Ascending aorta (tissue), 2 donors: Measurements from ENCODE around the gene TBC1D5. TPM values are rescaled to one million over a fixed set of nuclear protein-coding genes. Genes with fewer than 3 reads are reported as not detected.
"Not testable (repeated sequence)": the region's sequence is repeated elsewhere in the genome, so short reads cannot be mapped to it uniquely, and the experiment has no call there.

Source experiments
- DNase-seq, 2 donors: peaks; one replicate each; pipeline ENCODE4 v3.0.0-alpha.2; 2019; ENCODE audit warnings: low spot score in 2 of 2
- H3K27ac ChIP-seq, 2 donors: fragments of 200-600 bp; sonication (generic); one replicate each; pipeline ENCODE4 v1.5.1; 2016 to 2017; ENCODE audit warnings: mild to moderate bottlenecking in 1 of 2
- H3K27me3 ChIP-seq: fragments of 200-600 bp; sonication (generic); one replicate; pipeline ENCODE4 v1.5.1; 2017
- H3K36me3 ChIP-seq, 2 donors: fragments of 200-600 bp; sonication (generic); one replicate each; pipeline ENCODE4 v1.5.1; 2016
- H3K4me1 ChIP-seq, 2 donors: fragments of 200-600 bp; sonication (generic); one replicate each; pipeline ENCODE4 v1.5.1; 2016 to 2017; ENCODE audit warnings: mild to moderate bottlenecking in 1 of 2
- H3K4me3 ChIP-seq, 2 donors: fragments of 200-600 bp; sonication (generic); one replicate each; pipeline ENCODE4 v1.5.1; 2016 to 2017; ENCODE audit warnings: mild to moderate bottlenecking in 1 of 2
- H3K9me3 ChIP-seq, 2 donors: fragments of 200-600 bp; sonication (generic); one replicate each; pipeline ENCODE4 v1.5.1; 2016
- intact Hi-C: fragments of 100-400 bp; cut with DNase I; formaldehyde crosslinking; loops from one replicate; pipeline ENCODE4 v1.15.1; 2023
- total RNA-seq: library from RNA; depleted of rRNA; stranded (reverse); fragments of >200 nt; gene quantifications from one replicate; pipeline ENCODE4 v1.1.0, GENCODE V29; 2016
- TF ChIP-seq, protein P1 (sequence below), 3 experiments: fragments of 200-600 bp in 2 of 3; fragments of 450-650 bp in 1 of 3; sonication (generic) in 2 of 3; IDR thresholded peaks; one replicate each; pipeline ENCODE4 v1.5.1; 2016 to 2019; ENCODE audit warnings: antibody characterized with exemption in 3 of 3, mild to moderate bottlenecking in 1 of 3, moderate library complexity in 1 of 3

TBC1D5 gene
- total RNA-seq, 1 donor from 2014 or later = 43.3 TPM

DNA sequence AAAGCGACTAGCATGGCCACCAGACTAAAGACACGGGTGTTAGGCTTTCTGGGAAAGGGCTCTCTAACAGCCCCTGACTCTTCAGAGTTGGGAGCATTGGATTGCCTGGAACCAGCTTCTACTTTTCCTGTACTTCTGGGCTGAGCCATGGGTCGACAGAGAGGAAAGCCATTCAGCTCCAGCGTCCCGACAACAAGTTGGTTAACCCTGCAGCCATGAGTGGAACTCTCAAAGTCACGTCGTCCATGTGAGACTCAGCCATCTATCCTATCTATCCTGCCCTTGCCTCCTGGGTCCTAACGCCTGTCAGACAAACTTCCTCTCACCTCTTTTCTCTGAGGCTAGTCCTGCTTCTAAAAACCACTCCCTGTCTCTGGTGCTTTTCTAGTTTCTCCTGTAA lies 32.6 kb upstream of the TBC1D5 start:
- no peak for DNase-seq
- Histone ChIP-seq H3K36me3 (no peaks in the 10 kb centered on the region), H3K4me3 (no peak overlapping the region), H3K27me3 (no peaks in the 10 kb centered on the region), H3K4me1 (no peaks in the 10 kb centered on the region), H3K27ac (no peak overlapping the region), H3K9me3 (no peaks in the 10 kb centered on the region)
- TF ChIP-seq, protein P1, sequence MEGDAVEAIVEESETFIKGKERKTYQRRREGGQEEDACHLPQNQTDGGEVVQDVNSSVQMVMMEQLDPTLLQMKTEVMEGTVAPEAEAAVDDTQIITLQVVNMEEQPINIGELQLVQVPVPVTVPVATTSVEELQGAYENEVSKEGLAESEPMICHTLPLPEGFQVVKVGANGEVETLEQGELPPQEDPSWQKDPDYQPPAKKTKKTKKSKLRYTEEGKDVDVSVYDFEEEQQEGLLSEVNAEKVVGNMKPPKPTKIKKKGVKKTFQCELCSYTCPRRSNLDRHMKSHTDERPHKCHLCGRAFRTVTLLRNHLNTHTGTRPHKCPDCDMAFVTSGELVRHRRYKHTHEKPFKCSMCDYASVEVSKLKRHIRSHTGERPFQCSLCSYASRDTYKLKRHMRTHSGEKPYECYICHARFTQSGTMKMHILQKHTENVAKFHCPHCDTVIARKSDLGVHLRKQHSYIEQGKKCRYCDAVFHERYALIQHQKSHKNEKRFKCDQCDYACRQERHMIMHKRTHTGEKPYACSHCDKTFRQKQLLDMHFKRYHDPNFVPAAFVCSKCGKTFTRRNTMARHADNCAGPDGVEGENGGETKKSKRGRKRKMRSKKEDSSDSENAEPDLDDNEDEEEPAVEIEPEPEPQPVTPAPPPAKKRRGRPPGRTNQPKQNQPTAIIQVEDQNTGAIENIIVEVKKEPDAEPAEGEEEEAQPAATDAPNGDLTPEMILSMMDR (IDR thresholded peaks at IDR 0.05) = no peak
- intact Hi-C loops = no loop called here

- H3K27me3 ChIP-seq, H3K9me3 ChIP-seq, H3K36me3 ChIP-seq, DNase-seq, H3K27ac ChIP-seq, H3K4me1 ChIP-seq, H3K4me3 ChIP-seq, intact Hi-C loops: not testable (repeated sequence)
Measured at GRCh38 chr3:17774180-17774910, 31.9 kb upstream of the TBC1D5 start.

GRCh38 chr3:17772556-17772955 lies 30.1 kb upstream of the TBC1D5 start:
- H3K27ac ChIP-seq = no peak overlapping the region
- no peak overlapping the region for H3K4me3 ChIP-seq
- TF ChIP-seq, protein P1 (IDR thresholded peaks at IDR 0.05) = no peak
- H3K4me1 ChIP-seq = no peaks in the 10 kb centered on the region
- DNase-seq = no peak
- no peaks in the 10 kb centered on the region for H3K27me3 ChIP-seq
- H3K9me3 ChIP-seq = no peaks in the 10 kb centered on the region
- H3K36me3 ChIP-seq = no peaks in the 10 kb centered on the region
- intact Hi-C loops = no loop called here

GRCh38 chr3:17771177-17772017 lies 29.0 kb upstream of the TBC1D5 start:
- Histone ChIP-seq H3K27me3 (no peaks in the 10 kb centered on the region), H3K9me3 (no peaks in the 10 kb centered on the region), H3K27ac (no peak overlapping the region), H3K4me1 (no peaks in the 10 kb centered on the region), H3K36me3 (no peaks in the 10 kb centered on the region), H3K4me3 (no peak overlapping the region)
- TF ChIP-seq, protein P1 (IDR thresholded peaks at IDR 0.05) = no peak
- DNase-seq = no peak
- intact Hi-C loops = no loop called here

DNA sequence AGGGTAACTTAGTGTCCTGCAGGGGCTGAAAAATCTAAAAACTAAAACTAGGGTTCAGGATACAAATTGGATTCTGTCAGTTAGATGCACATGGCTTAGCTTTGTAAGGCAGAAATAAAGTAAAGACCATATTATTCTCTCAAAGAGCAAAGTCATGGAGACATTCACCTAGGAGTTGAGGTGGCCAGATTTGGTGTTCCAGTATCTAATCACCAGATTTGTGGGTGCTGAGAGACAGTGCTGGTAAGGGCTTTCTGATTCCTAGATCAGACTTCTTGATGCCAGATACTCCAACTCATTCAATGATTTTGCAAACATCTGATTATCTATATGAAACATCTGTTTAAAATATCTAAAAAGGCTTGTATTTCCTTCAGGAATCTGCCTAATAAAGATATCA lies 28.3 kb upstream of the TBC1D5 start:
- no peak for DNase-seq
- Histone ChIP-seq H3K4me3 (no peak overlapping the region), H3K4me1 (no peaks in the 10 kb centered on the region), H3K27ac (no peak overlapping the region), H3K9me3 (no peaks in the 10 kb centered on the region), H3K27me3 (no peaks in the 10 kb centered on the region), H3K36me3 (no peaks in the 10 kb centered on the region)
- TF ChIP-seq, protein P1 (IDR thresholded peaks at IDR 0.05) = no peak
- intact Hi-C loops = no loop called here

- intact Hi-C loops = no loop called here
- H3K4me3 ChIP-seq = no peak overlapping the region
- DNase-seq = no peak
- no peaks in the 10 kb centered on the region for H3K27me3 ChIP-seq
- TF ChIP-seq, protein P1 (IDR thresholded peaks at IDR 0.05) = no peak
- H3K9me3 ChIP-seq = no peaks in the 10 kb centered on the region
- H3K27ac ChIP-seq = no peak overlapping the region
- no peaks in the 10 kb centered on the region for H3K36me3 ChIP-seq
- no peaks in the 10 kb centered on the region for H3K4me1 ChIP-seq
Measured at GRCh38 chr3:17765819-17766472, 23.5 kb upstream of the TBC1D5 start.
